GM23338 (cell line): Measurements from ENCODE around the gene LEP. TPM values are rescaled to one million over a fixed set of nuclear protein-coding genes. Genes with fewer than 3 reads are reported as not detected.

ENCODE experiments used
- ATAC-seq: fragments of 200-7000 bp; cut with Tn5 transposase; 3 replicates; pipeline ENCODE4 v1.9.1; 2020
- DNase-seq: peaks from one replicate; pipeline ENCODE4 v3.0.0-alpha.2; 2015; ENCODE audit warnings: low spot score
- H2AFZ ChIP-seq: fragments of 200-600 bp; sonication (generic); 2 replicates; pipeline ENCODE4 v1.8.0; 2016; ENCODE audit warnings: antibody characterized with exemption, mild to moderate bottlenecking, moderate library complexity
- H3F3A ChIP-seq: fragments of 200-600 bp; sonication (generic); replicated peaks from 2 replicates; pipeline ENCODE4 v1.8.0; 2017; ENCODE audit warnings: antibody characterized with exemption, mixed run types, low read depth
- H3K27ac ChIP-seq: fragments of 200-600 bp; sonication (generic); 2 replicates; pipeline ENCODE4 v1.6.1; 2016; ENCODE audit warnings: low read depth
- H3K27me3 ChIP-seq: fragments of 200-600 bp; sonication (generic); 2 replicates; pipeline ENCODE4 v1.8.0; 2016; ENCODE audit warnings: mild to moderate bottlenecking, mixed run types, moderate library complexity; ENCODE audit not compliant: insufficient read depth
- H3K36me3 ChIP-seq: fragments of 200-600 bp; sonication (generic); 2 replicates; pipeline ENCODE4 v1.8.0; 2016; ENCODE audit warnings: mild to moderate bottlenecking; ENCODE audit not compliant: insufficient read depth
- H3K4me1 ChIP-seq: fragments of 200-600 bp; sonication (generic); 2 replicates; pipeline ENCODE4 v1.8.0; 2016; ENCODE audit warnings: mild to moderate bottlenecking, moderate library complexity; ENCODE audit not compliant: insufficient read depth
- H3K4me2 ChIP-seq: fragments of 200-600 bp; sonication (generic); 2 replicates; pipeline ENCODE4 v1.7.1; 2017; ENCODE audit warnings: mixed run types
- H3K4me3 ChIP-seq: fragments of 200-600 bp; sonication (generic); 2 replicates; pipeline ENCODE4 v1.6.1; 2016; ENCODE audit warnings: mixed run types
- H3K79me2 ChIP-seq: fragments of 200-600 bp; sonication (generic); replicated peaks from 2 replicates; pipeline ENCODE4 v1.8.0; 2017; ENCODE audit warnings: mild to moderate bottlenecking; ENCODE audit not compliant: insufficient read depth
- H3K9me2 ChIP-seq: fragments of 200-600 bp; sonication (generic); 2 replicates; pipeline ENCODE4 v1.8.0; 2017; ENCODE audit not compliant: insufficient read depth
- H4K20me1 ChIP-seq: fragments of 200-600 bp; sonication (generic); replicated peaks from 2 replicates; pipeline ENCODE4 v1.8.0; 2017; ENCODE audit warnings: mild to moderate bottlenecking; ENCODE audit not compliant: insufficient read depth
- H3K27ac Mint-ChIP-seq: 2 replicates; pipeline ENCODE4 v1.8.0; 2020; ENCODE audit warnings: inconsistent platforms, mild to moderate bottlenecking, moderate library complexity, mixed read lengths
- H3K27me3 Mint-ChIP-seq: 3 replicates; pipeline ENCODE4 v1.8.0; 2022; ENCODE audit warnings: low read depth, mild to moderate bottlenecking, moderate library complexity, mixed read lengths, inconsistent platforms; ENCODE audit not compliant: insufficient read depth, poor library complexity
- H3K36me3 Mint-ChIP-seq: 3 replicates; pipeline ENCODE4 v1.8.0; 2021; ENCODE audit warnings: low read depth, mild to moderate bottlenecking, inconsistent platforms, moderate library complexity, mixed read lengths
- H3K4me1 Mint-ChIP-seq: 3 replicates; pipeline ENCODE4 v1.8.0; 2020; ENCODE audit warnings: mild to moderate bottlenecking, inconsistent platforms, mixed read lengths
- H3K4me3 Mint-ChIP-seq: 3 replicates; pipeline ENCODE4 v1.8.0; 2021; ENCODE audit warnings: moderate library complexity, mild to moderate bottlenecking, inconsistent platforms, mixed read lengths
- H3K9me3 Mint-ChIP-seq: 3 replicates; pipeline ENCODE4 v1.8.0; 2020; ENCODE audit warnings: moderate library complexity, mild to moderate bottlenecking, inconsistent platforms, mixed read lengths
- CREB1 ChIP-seq: fragments of 250-450 bp; sonication (Bioruptor Pico); IDR thresholded peaks from 2 replicates; pipeline ENCODE4 v1.5.0; 2020; ENCODE audit warnings: low read depth, mild to moderate bottlenecking, moderate library complexity
- CTCF ChIP-seq, 2 experiments: fragments of 200-600 bp in 1 of 2; sonication (generic) in 1 of 2; conservative IDR thresholded peaks; 2 replicates each; pipeline versions ENCODE4 v1.5.1 to v1.6.1; 2016 to 2017; ENCODE audit warnings: antibody characterized with exemption in 2 of 2, low read depth in 2 of 2, mild to moderate bottlenecking in 2 of 2, moderate library complexity in 1 of 2
- ETS1 ChIP-seq: IDR thresholded peaks from 2 replicates; pipeline ENCODE4 v1.6.1; 2016; ENCODE audit warnings: antibody characterized with exemption
- EZH2 ChIP-seq: fragments of 200-600 bp; sonication (generic); IDR thresholded peaks from one replicate; pipeline ENCODE4 v1.8.0; 2017; ENCODE audit warnings: antibody characterized with exemption, mild to moderate bottlenecking, low read depth; ENCODE audit not compliant: unreplicated experiment
- EZH2phosphoT487 ChIP-seq: fragments of 200-600 bp; sonication (generic); IDR thresholded peaks from one replicate; pipeline ENCODE4 v1.8.1; 2018; ENCODE audit warnings: antibody characterized with exemption; ENCODE audit not compliant: unreplicated experiment
- JUNB ChIP-seq: IDR thresholded peaks from one replicate; pipeline ENCODE4 v1.6.1; 2016; ENCODE audit warnings: antibody characterized with exemption; ENCODE audit not compliant: unreplicated experiment
- NANOG ChIP-seq: IDR thresholded peaks from 2 replicates; pipeline ENCODE4 v1.6.1; 2016; ENCODE audit warnings: antibody characterized with exemption, borderline replicate concordance
- POLR2AphosphoS5 ChIP-seq: IDR thresholded peaks from 2 replicates; pipeline ENCODE4 v1.6.1; 2016; ENCODE audit warnings: antibody characterized with exemption, low read depth
- REST ChIP-seq: IDR thresholded peaks from one replicate; pipeline ENCODE4 v1.6.1; 2018; ENCODE audit warnings: antibody characterized with exemption; ENCODE audit not compliant: unreplicated experiment
- STAT1 ChIP-seq: IDR thresholded peaks from one replicate; pipeline ENCODE4 v1.6.1; 2016; ENCODE audit warnings: antibody characterized with exemption; ENCODE audit not compliant: unreplicated experiment
- ZNF114 ChIP-seq: fragments of 250-450 bp; sonication (Bioruptor Pico); IDR thresholded peaks from 2 replicates; pipeline ENCODE4 v1.5.0; 2020; ENCODE audit warnings: mild to moderate bottlenecking, moderate library complexity
- ZNF331 ChIP-seq: fragments of 250-450 bp; sonication (Bioruptor Pico); IDR thresholded peaks from 2 replicates; pipeline ENCODE4 v1.5.0; 2020; ENCODE audit warnings: low read depth, mild to moderate bottlenecking, moderate library complexity
- ZNF462 ChIP-seq: fragments of 250-450 bp; sonication (Bioruptor Pico); IDR thresholded peaks from 2 replicates; pipeline ENCODE4 v1.5.0; 2020; ENCODE audit warnings: mild to moderate bottlenecking, moderate library complexity
- polyA plus RNA-seq: library from polyadenylated mRNA; unstranded; fragments of >200 nt; fragmentation: Nextera tagmentation; extraction: Ambion mirVana; gene quantifications from 2 replicates; pipeline ENCODE4 v1.2.1, GENCODE V29; 2016
- total RNA-seq: library from RNA; depleted of rRNA; stranded (reverse); fragments of >200 nt; shearing (Covaris generic); gene quantifications from 2 replicates; pipeline ENCODE4 v1.2.3, GENCODE V29; 2014

The LEP gene
- total and polyA plus RNA-seq, 2 experiments from 2014 or later, result not detected

GRCh38 chr7:128210036-128210347, 31.1 kb upstream of the LEP start:
- no peaks in the 10 kb centered on the region for H3K79me2 ChIP-seq

More at GRCh38 chr7:128210036-128210347, 31.1 kb upstream of the LEP start:
- no peak overlapping the region for H2AFZ ChIP-seq
- no peak for DNase-seq
- H3K27ac ChIP-seq, result no peak overlapping the region
- H3K36me3 Mint-ChIP-seq, result no peaks in the 10 kb centered on the region; the same call in 2 of the 3 replicates
- H3K27me3 ChIP-seq, result peaks cover 14% of the 10 kb centered on the region; the same call in 1 of the 2 replicates
- no peaks in the 10 kb centered on the region for H4K20me1 ChIP-seq
- no peak overlapping the region for H3K4me2 ChIP-seq
- H3K9me3 Mint-ChIP-seq, result no peaks in the 10 kb centered on the region
- no peak overlapping the region for H3K4me3 Mint-ChIP-seq
- peaks cover 23% of the 10 kb centered on the region for H3K27me3 Mint-ChIP-seq
- no peak overlapping the region for H3K4me3 ChIP-seq
- no peaks in the 10 kb centered on the region for H3K36me3 ChIP-seq
- TF ChIP-seq CTCF (conservative IDR thresholded peaks at IDR 0.05; ENCODE audit: low read depth in 2 of 2), result no peak
- no peak for TF ChIP-seq NANOG
- no peak for TF ChIP-seq ZNF114 (CRISPR knock-in tag)
- no peak for TF ChIP-seq ZNF331 (CRISPR knock-in tag)
- TF ChIP-seq ZNF462, result no peak
- no peak for TF ChIP-seq EZH2
- TF ChIP-seq CREB1 (CRISPR knock-in tag), result no peak
- TF ChIP-seq EZH2phosphoT487, result no peak
- no peak for TF ChIP-seq REST
- TF ChIP-seq ETS1, result no peak
- TF ChIP-seq JUNB, result no peak
- TF ChIP-seq STAT1, result no peak
- no peak for TF ChIP-seq POLR2AphosphoS5
- peaks cover 35% of the 10 kb centered on the region for H3K4me1 Mint-ChIP-seq
- H3K27ac Mint-ChIP-seq, result 0 out of 2 replicates have a peak overlapping the region, but pooled peaks have one; percentile 47
- H3K9me2 ChIP-seq, result no peaks in the 10 kb centered on the region
- no peaks in the 10 kb centered on the region for H3F3A ChIP-seq
- peak; percentile 16 for ATAC-seq
- peaks cover 8% of the 10 kb centered on the region for H3K4me1 ChIP-seq
